ENCODE measurements around the gene SLC20A1.

The SLC20A1 gene

GRCh38 chr2:112625474-112626114 lies 20.1 kb upstream of the SLC20A1 start:
- no peak for FAIRE-seq
- DNase-seq (ENCODE audit: low spot score), result no peak

GRCh38 chr2:112626604-112627059 lies 19.1 kb upstream of the SLC20A1 start:
- FAIRE-seq, result no peak

GRCh38 chr2:112627060-112628040 lies 18.4 kb upstream of the SLC20A1 start:
- FAIRE-seq (no peak), DNase-seq (ENCODE audit: low spot score) (peak; percentile 90)

More at GRCh38 chr2:112626604-112627059, 19.1 kb upstream of the SLC20A1 start:
- DNase-seq (ENCODE audit: low spot score), result peak; percentile 71

- DNase-seq (ENCODE audit: low spot score), result no peak
- no peak for FAIRE-seq
Observed at GRCh38 chr2:112629224-112629623, 16.5 kb upstream of the SLC20A1 start.

- FAIRE-seq (no peak), DNase-seq (ENCODE audit: low spot score) (no peak)
Observed at GRCh38 chr2:112629823-112630222, 15.9 kb upstream of the SLC20A1 start.

- FAIRE-seq, result no peak
Observed at GRCh38 chr2:112630268-112630667, 15.5 kb upstream of the SLC20A1 start.

GRCh38 chr2:112633708-112634107 lies 12.0 kb upstream of the SLC20A1 start:
- FAIRE-seq (no peak), DNase-seq (ENCODE audit: low spot score) (no peak)

More at GRCh38 chr2:112630268-112630667, 15.5 kb upstream of the SLC20A1 start:
- DNase-seq (ENCODE audit: low spot score), result no peak

- FAIRE-seq (no peak), DNase-seq (ENCODE audit: low spot score) (no peak)
Observed at GRCh38 chr2:112634153-112634873, 11.4 kb upstream of the SLC20A1 start.

GRCh38 chr2:112634874-112635157 lies 10.9 kb upstream of the SLC20A1 start:
- DNase-seq (ENCODE audit: low spot score), result no peak
- FAIRE-seq, result no peak

- DNase-seq (ENCODE audit: low spot score) (no peak), FAIRE-seq (no peak)
Observed at GRCh38 chr2:112636605-112637288, 9.0 kb upstream of the SLC20A1 start.

GRCh38 chr2:112637289-112637660 lies 8.5 kb upstream of the SLC20A1 start:
- DNase-seq (ENCODE audit: low spot score) (no peak), FAIRE-seq (no peak)

- no peak for FAIRE-seq
- no peak for DNase-seq (ENCODE audit: low spot score)
Observed at GRCh38 chr2:112639936-112640335, 5.8 kb upstream of the SLC20A1 start.

- DNase-seq (ENCODE audit: low spot score), result peak; percentile 37
- FAIRE-seq, result no peak
Observed at GRCh38 chr2:112640467-112640799, 5.3 kb upstream of the SLC20A1 start.

GRCh38 chr2:112640800-112641675 lies 4.7 kb upstream of the SLC20A1 start:
- DNase-seq (ENCODE audit: low spot score) (peak; percentile 84), FAIRE-seq (peak; percentile 82)

GRCh38 chr2:112641701-112642100 lies 4.0 kb upstream of the SLC20A1 start:
- DNase-seq (ENCODE audit: low spot score) (no peak), FAIRE-seq (no peak)

- DNase-seq (ENCODE audit: low spot score), result no peak
- FAIRE-seq, result no peak
Observed at GRCh38 chr2:112642561-112642960, 3.2 kb upstream of the SLC20A1 start.

GRCh38 chr2:112642966-112643365 lies 2.8 kb upstream of the SLC20A1 start:
- FAIRE-seq, result peak; percentile 65
- DNase-seq (ENCODE audit: low spot score), result no peak

GRCh38 chr2:112643488-112643887 lies 2.3 kb upstream of the SLC20A1 start:
- FAIRE-seq, result no peak

GRCh38 chr2:112644155-112644932 lies 1.4 kb upstream of the SLC20A1 start:
- no peak for FAIRE-seq
- DNase-seq (ENCODE audit: low spot score), result peak; percentile 75

More at GRCh38 chr2:112643488-112643887, 2.3 kb upstream of the SLC20A1 start:
- no peak for DNase-seq (ENCODE audit: low spot score)

GRCh38 chr2:112644933-112645309 lies 818 bp upstream of the SLC20A1 start:
- DNase-seq (ENCODE audit: low spot score) (no peak), FAIRE-seq (no peak)
